VCaP (cell line): Measurements from ENCODE around the gene TEDC2.

ENCODE experiments used
- H3K27ac ChIP-seq: fragments of 450-650 bp; 2 replicates; pipeline ENCODE4 v1.5.1; 2017
- CTCF ChIP-seq: fragments of 450-650 bp; conservative IDR thresholded peaks from 2 replicates; pipeline ENCODE4 v1.5.1; 2017; ENCODE audit warnings: mild to moderate bottlenecking, moderate library complexity

TEDC2 gene

GRCh38 chr16:2462031-2462866, 2.3 kb downstream of the TEDC2 start:
- TF ChIP-seq CTCF = no peak
- H3K27ac ChIP-seq = no peak overlapping the region

- H3K27ac ChIP-seq = no peak overlapping the region
- no peak for TF ChIP-seq CTCF
Observed at GRCh38 chr16:2464333-2464732, 4.4 kb downstream of the TEDC2 start.

GRCh38 chr16:2465653-2466415, 5.9 kb downstream of the TEDC2 start:
- no peak; the same call in 1 of the 2 replicates for TF ChIP-seq CTCF
- H3K27ac ChIP-seq = no peak overlapping the region

GRCh38 chr16:2466667-2467527, 7.0 kb downstream of the TEDC2 start:
- peak overlapping the region; percentile 81 for H3K27ac ChIP-seq
- no peak for TF ChIP-seq CTCF

- TF ChIP-seq CTCF = no peak
- H3K27ac ChIP-seq = peak overlapping the region; percentile 81
Observed at GRCh38 chr16:2467528-2468232, 7.8 kb downstream of the TEDC2 start.

GRCh38 chr16:2468233-2468724, 8.4 kb downstream of the TEDC2 start:
- TF ChIP-seq CTCF = no peak
- H3K27ac ChIP-seq = peak overlapping the region; percentile 81
